ENCODE data around the gene GRN. TPM values are rescaled to one million over a fixed set of nuclear protein-coding genes. Genes with fewer than 3 reads are reported as not detected.

The GRN gene
- total and polyA plus RNA-seq, 9 of the 15 experiments (the other 6 are each of a cell fraction or from before 2014, with no cell fraction given) = 5.4 to 75.3 (median 20.7) TPM

DNA sequence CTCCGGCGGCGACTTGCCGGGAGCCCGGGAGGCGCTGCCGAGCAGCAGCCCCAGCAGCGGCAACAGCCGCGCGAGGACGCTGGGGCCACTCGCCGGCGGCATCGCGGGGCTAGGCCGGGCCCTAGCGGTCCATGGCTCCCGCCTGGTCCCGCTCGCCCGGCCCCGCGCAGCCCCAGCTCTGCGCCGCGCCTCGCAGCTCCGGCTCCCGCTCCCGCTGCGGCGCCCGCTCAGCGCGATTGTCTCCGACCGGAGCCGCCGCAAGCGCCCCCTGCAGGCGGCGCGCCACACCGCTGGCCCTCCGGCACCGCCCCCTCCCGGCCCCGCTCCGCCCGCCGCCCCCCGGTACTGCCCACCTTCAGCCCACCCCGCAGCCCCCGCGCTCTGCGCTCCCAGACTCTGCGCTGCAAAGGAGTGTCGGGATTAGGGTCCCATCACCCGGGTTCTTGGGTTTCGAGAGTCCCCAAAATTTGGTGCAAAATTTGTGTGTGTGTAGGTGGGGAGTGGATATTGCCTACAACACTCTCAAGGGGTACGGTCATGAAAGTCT is 18.6 kb downstream of the GRN start, which contains the start of gene FAM171A2 (continued):
- TF ChIP-seq, protein P1, sequence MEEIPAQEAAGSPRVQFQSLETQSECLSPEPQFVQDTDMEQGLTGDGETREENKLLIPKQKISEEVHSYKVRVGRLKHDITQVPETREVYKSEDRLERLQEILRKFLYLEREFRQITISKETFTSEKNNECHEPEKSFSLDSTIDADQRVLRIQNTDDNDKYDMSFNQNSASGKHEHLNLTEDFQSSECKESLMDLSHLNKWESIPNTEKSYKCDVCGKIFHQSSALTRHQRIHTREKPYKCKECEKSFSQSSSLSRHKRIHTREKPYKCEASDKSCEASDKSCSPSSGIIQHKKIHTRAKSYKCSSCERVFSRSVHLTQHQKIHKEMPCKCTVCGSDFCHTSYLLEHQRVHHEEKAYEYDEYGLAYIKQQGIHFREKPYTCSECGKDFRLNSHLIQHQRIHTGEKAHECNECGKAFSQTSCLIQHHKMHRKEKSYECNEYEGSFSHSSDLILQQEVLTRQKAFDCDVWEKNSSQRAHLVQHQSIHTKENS (CRISPR knock-in tag; IDR thresholded peaks at IDR 0.05) = no peak
- no peak for TF ChIP-seq FIP1L1 (IDR thresholded peaks at IDR 0.05; ENCODE audit: low read depth, low read length, poor library complexity, severe bottlenecking)
- TF ChIP-seq, protein P2, sequence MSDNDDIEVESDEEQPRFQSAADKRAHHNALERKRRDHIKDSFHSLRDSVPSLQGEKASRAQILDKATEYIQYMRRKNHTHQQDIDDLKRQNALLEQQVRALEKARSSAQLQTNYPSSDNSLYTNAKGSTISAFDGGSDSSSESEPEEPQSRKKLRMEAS (CRISPR knock-in tag; IDR thresholded peaks at IDR 0.05) = no peak
- TF ChIP-seq, protein P3, sequence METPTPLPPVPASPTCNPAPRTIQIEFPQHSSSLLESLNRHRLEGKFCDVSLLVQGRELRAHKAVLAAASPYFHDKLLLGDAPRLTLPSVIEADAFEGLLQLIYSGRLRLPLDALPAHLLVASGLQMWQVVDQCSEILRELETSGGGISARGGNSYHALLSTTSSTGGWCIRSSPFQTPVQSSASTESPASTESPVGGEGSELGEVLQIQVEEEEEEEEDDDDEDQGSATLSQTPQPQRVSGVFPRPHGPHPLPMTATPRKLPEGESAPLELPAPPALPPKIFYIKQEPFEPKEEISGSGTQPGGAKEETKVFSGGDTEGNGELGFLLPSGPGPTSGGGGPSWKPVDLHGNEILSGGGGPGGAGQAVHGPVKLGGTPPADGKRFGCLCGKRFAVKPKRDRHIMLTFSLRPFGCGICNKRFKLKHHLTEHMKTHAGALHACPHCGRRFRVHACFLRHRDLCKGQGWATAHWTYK (CRISPR knock-in tag; IDR thresholded peaks at IDR 0.05) = no peak
- TF ChIP-seq SMARCE1 (IDR thresholded peaks at IDR 0.05) = no peak
- TF ChIP-seq ZNF584 (CRISPR knock-in tag; IDR thresholded peaks at IDR 0.05; ENCODE audit: low read depth) = no peak
- TF ChIP-seq BRD9 (IDR thresholded peaks at IDR 0.05; ENCODE audit: low read depth, partially characterized antibody) = no peak
- TF ChIP-seq FUS (optimal IDR thresholded peaks at IDR 0.05; ENCODE audit: low read depth, low read length) = peak; percentile 25
- TF ChIP-seq CBX1 (IDR thresholded peaks at IDR 0.05; ENCODE audit: low read depth) = no peak
- no peak for TF ChIP-seq RBBP5 (IDR thresholded peaks at IDR 0.05; ENCODE audit: borderline replicate concordance, insufficient read depth, low read length, poor library complexity, severe bottlenecking)
- no peak for TF ChIP-seq RFX1 (IDR thresholded peaks at IDR 0.05)
- TF ChIP-seq, protein P4, sequence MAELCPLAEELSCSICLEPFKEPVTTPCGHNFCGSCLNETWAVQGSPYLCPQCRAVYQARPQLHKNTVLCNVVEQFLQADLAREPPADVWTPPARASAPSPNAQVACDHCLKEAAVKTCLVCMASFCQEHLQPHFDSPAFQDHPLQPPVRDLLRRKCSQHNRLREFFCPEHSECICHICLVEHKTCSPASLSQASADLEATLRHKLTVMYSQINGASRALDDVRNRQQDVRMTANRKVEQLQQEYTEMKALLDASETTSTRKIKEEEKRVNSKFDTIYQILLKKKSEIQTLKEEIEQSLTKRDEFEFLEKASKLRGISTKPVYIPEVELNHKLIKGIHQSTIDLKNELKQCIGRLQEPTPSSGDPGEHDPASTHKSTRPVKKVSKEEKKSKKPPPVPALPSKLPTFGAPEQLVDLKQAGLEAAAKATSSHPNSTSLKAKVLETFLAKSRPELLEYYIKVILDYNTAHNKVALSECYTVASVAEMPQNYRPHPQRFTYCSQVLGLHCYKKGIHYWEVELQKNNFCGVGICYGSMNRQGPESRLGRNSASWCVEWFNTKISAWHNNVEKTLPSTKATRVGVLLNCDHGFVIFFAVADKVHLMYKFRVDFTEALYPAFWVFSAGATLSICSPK (IDR thresholded peaks at IDR 0.05; ENCODE audit: borderline replicate concordance) = no peak
- TF ChIP-seq ZNF282 (CRISPR knock-in tag; IDR thresholded peaks at IDR 0.05) = no peak
- TF ChIP-seq, protein P5, sequence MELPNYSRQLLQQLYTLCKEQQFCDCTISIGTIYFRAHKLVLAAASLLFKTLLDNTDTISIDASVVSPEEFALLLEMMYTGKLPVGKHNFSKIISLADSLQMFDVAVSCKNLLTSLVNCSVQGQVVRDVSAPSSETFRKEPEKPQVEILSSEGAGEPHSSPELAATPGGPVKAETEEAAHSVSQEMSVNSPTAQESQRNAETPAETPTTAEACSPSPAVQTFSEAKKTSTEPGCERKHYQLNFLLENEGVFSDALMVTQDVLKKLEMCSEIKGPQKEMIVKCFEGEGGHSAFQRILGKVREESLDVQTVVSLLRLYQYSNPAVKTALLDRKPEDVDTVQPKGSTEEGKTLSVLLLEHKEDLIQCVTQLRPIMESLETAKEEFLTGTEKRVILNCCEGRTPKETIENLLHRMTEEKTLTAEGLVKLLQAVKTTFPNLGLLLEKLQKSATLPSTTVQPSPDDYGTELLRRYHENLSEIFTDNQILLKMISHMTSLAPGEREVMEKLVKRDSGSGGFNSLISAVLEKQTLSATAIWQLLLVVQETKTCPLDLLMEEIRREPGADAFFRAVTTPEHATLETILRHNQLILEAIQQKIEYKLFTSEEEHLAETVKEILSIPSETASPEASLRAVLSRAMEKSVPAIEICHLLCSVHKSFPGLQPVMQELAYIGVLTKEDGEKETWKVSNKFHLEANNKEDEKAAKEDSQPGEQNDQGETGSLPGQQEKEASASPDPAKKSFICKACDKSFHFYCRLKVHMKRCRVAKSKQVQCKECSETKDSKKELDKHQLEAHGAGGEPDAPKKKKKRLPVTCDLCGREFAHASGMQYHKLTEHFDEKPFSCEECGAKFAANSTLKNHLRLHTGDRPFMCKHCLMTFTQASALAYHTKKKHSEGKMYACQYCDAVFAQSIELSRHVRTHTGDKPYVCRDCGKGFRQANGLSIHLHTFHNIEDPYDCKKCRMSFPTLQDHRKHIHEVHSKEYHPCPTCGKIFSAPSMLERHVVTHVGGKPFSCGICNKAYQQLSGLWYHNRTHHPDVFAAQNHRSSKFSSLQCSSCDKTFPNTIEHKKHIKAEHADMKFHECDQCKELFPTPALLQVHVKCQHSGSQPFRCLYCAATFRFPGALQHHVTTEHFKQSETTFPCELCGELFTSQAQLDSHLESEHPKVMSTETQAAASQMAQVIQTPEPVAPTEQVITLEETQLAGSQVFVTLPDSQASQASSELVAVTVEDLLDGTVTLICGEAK (IDR thresholded peaks at IDR 0.05) = no peak
- TF ChIP-seq, protein P5 (CRISPR knock-in tag; IDR thresholded peaks at IDR 0.05) = no peak

All from K562 (cell line).